Measurements from ENCODE around the gene HSD17B8.

- no peak for TF ChIP-seq CTCF (IDR thresholded peaks at IDR 0.05)
- TF ChIP-seq POLR2A (IDR thresholded peaks at IDR 0.05) = no peak
- TF ChIP-seq EP300 (IDR thresholded peaks at IDR 0.05) = no peak
- TF ChIP-seq POLR2AphosphoS5 (IDR thresholded peaks at IDR 0.05) = no peak
These were observed 23.3 kb upstream of the HSD17B8 start for GRCh38 chr6:33181141-33181540.
